Thymus (tissue), 14 donors: ENCODE results near the gene ESD. TPM values are rescaled to one million over a fixed set of nuclear protein-coding genes. Genes with fewer than 3 reads are reported as not detected.
A peak's percentile ranks its signal among the peaks of the same experiment; 100 is the strongest.

Experiments
- DNase-seq, 9 donors: peaks; one replicate each; pipeline ENCODE4 v3.0.0-alpha.2; 2013; ENCODE audit warnings: low spot score in 9 of 9, low read depth in 6 of 9, missing footprints in 1 of 9
- H3K27ac ChIP-seq, 2 donors: one replicate each; pipeline ENCODE4 v1.5.1; 2013; ENCODE audit warnings: control low read depth in 1 of 2, low read depth in 1 of 2, low read length in 1 of 2, mild to moderate bottlenecking in 1 of 2, moderate library complexity in 1 of 2
- H3K27me3 ChIP-seq, 2 donors: one replicate each; pipeline ENCODE4 v1.5.1; 2013; ENCODE audit warnings: low read length in 1 of 2; ENCODE audit not compliant: control insufficient read depth in 2 of 2, insufficient read depth in 1 of 2
- H3K36me3 ChIP-seq, 2 donors: one replicate each; pipeline ENCODE4 v1.5.1; 2013; ENCODE audit warnings: low read length in 1 of 2, mild to moderate bottlenecking in 1 of 2, moderate library complexity in 1 of 2; ENCODE audit not compliant: control insufficient read depth in 2 of 2, insufficient read depth in 2 of 2
- H3K4me1 ChIP-seq, 2 donors: one replicate each; pipeline ENCODE4 v1.5.1; 2013; ENCODE audit warnings: low read length in 2 of 2; ENCODE audit not compliant: control insufficient read depth in 2 of 2, insufficient read depth in 2 of 2
- H3K4me3 ChIP-seq, 2 donors: one replicate each; pipeline ENCODE4 v1.5.1; 2013; ENCODE audit warnings: low read length in 2 of 2, control low read depth in 1 of 2, mild to moderate bottlenecking in 1 of 2
- H3K9me3 ChIP-seq, 2 donors: one replicate each; pipeline ENCODE4 v1.5.1; 2013; ENCODE audit warnings: low read length in 1 of 2, mild to moderate bottlenecking in 1 of 2; ENCODE audit not compliant: control insufficient read depth in 2 of 2, insufficient read depth in 1 of 2
- WGBS: extraction: QIAGEN DNeasy Blood & Tissue Kit; methylation state at CpG from one replicate; pipeline ENCODE4 v1.1.7; 2013; 5-methylcytosine and 5-hydroxymethylcytosine counted together
- long read RNA-seq, 10 donors: transcript quantifications; one replicate each; lab custom pipeline, GENCODE V29; 2026
- polyA plus RNA-seq: library from polyadenylated mRNA; stranded (reverse); fragments of 200-250 nt; gene quantifications from one replicate; pipeline ENCODE4 v1.2.3, GENCODE V29; 2013
- total RNA-seq: library from RNA; stranded (reverse); fragments of 120-200 nt; gene quantifications from one replicate; pipeline ENCODE4 v1.2.4, GENCODE V29; 2013
- donor health status: healthy.

The ESD gene, protein sequence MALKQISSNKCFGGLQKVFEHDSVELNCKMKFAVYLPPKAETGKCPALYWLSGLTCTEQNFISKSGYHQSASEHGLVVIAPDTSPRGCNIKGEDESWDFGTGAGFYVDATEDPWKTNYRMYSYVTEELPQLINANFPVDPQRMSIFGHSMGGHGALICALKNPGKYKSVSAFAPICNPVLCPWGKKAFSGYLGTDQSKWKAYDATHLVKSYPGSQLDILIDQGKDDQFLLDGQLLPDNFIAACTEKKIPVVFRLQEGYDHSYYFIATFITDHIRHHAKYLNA
- total RNA-seq (187 TPM), polyA plus RNA-seq (119 TPM)
- long read RNA-seq, donor 1, transcript ESD-202 (10 exons, 1,192 nt): major isoform, 7 of 13 reads
- long read RNA-seq, donor 1, partial matches to known transcripts: 0 of 13 reads
- long read RNA-seq, donor 1, other reads (novel, unspliced or antisense): 6 of 13 reads
- long read RNA-seq, donor 2: 0 reads
- long read RNA-seq, donor 3, transcript ESD-202 (10 exons, 1,192 nt): major isoform, 85 of 184 reads
- long read RNA-seq, donor 3, partial matches to known transcripts: 53 of 184 reads
- long read RNA-seq, donor 3, other reads (novel, unspliced or antisense): 44 of 184 reads
- long read RNA-seq, donor 4, transcript ESD-202 (10 exons, 1,192 nt): major isoform, 24 of 44 reads
- long read RNA-seq, donor 4, partial matches to known transcripts: 11 of 44 reads
- long read RNA-seq, donor 4, other reads (novel, unspliced or antisense): 9 of 44 reads
- long read RNA-seq, donor 5, transcript ESD-202 (10 exons, 1,192 nt): major isoform, 96 of 261 reads
- long read RNA-seq, donor 5, partial matches to known transcripts: 106 of 261 reads
- long read RNA-seq, donor 5, other reads (novel, unspliced or antisense): 59 of 261 reads
- long read RNA-seq, donor 6, transcript ESD-202 (10 exons, 1,192 nt): major isoform, 34 of 54 reads
- long read RNA-seq, donor 6, partial matches to known transcripts: 0 of 54 reads
- long read RNA-seq, donor 6, other reads (novel, unspliced or antisense): 20 of 54 reads
- long read RNA-seq, donor 7, transcript ESD-202 (10 exons, 1,192 nt): major isoform, 59 of 144 reads
- long read RNA-seq, donor 7, partial matches to known transcripts: 59 of 144 reads
- long read RNA-seq, donor 7, other reads (novel, unspliced or antisense): 26 of 144 reads
- long read RNA-seq, donor 8, transcript ESD-202 (10 exons, 1,192 nt): major isoform, 13 of 33 reads
- long read RNA-seq, donor 8, partial matches to known transcripts: 10 of 33 reads
- long read RNA-seq, donor 8, other reads (novel, unspliced or antisense): 9 of 33 reads
- long read RNA-seq, donor 9, transcript ESD-202 (10 exons, 1,192 nt): major isoform, 47 of 84 reads
- long read RNA-seq, donor 9, partial matches to known transcripts: 25 of 84 reads
- long read RNA-seq, donor 9, other reads (novel, unspliced or antisense): 11 of 84 reads
- long read RNA-seq, donor 10, transcript ESD-202 (10 exons, 1,192 nt): major isoform, 35 of 55 reads
- long read RNA-seq, donor 10, partial matches to known transcripts: 7 of 55 reads
- long read RNA-seq, donor 10, other reads (novel, unspliced or antisense): 12 of 55 reads

DNA sequence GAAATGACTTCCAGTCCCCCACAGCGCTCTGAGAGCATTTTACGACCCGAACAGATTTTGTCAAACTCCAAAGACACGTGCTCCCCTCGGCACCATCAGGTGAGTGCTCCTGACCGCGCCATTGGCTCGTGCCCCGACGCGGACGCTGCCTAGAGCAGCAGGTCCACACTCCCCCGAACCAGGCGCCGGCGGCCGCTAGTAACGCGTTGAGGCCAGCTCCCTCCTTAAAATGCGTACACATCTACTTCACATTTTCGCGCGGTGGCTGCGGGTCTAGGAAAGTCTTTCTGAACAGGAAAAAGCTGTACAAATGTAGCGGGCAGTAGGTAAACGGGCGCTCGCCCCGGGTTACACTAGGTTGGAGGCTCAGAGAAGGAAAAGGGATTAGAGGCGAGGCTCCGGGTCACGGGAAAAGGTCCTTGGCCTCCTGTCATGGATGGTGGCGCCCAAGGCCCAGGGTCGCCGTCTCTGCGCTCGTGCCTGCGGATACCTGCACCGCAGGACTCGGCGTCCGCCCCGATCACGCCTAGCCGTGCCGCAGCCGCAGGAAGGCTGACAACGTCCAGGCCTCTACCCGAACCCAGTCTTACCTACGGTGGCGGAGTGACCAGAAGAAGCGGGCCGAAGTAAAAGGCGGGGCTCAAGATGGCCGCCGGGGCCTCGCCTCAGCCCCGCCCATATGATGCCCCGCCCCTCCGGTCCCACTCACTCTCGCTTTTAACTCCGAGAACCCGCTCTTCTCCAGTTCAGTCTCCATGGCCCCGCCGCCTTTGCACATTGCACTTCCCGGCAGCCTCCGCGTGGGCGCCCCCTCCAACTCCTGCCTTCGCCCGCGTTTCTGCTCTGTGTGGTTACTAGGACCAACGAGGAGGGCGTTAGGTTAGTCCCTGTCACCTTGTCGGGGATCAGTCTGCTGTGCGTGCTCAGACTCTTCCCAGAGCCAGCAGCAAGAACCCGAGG lies at the start of gene ESD:
ESD (minus strand) TSS at position 647 of the 960 bp plus-strand sequence. CDS start 5,748 bp downstream, outside the sequence.
- 1% methylated on average over 77 of the region's 77 CpGs for WGBS
- peak within 1 kb of the TSS; percentile 92 to 97 for H3K4me3 ChIP-seq
- H3K4me1 ChIP-seq: peaks cover 9 to 23% of the 10 kb centered on the region in 2 donors
- peak within 1 kb of the TSS; percentile 90 to 94 for H3K27ac ChIP-seq
- DNase-seq: peak; percentile 62 to 95 (median 87)
- H3K9me3 ChIP-seq: no peaks in the 10 kb centered on the region
- no peaks in the 10 kb centered on the region for H3K27me3 ChIP-seq
- peaks cover 0 to 8% of the 10 kb centered on the region in 2 donors for H3K36me3 ChIP-seq

DNA sequence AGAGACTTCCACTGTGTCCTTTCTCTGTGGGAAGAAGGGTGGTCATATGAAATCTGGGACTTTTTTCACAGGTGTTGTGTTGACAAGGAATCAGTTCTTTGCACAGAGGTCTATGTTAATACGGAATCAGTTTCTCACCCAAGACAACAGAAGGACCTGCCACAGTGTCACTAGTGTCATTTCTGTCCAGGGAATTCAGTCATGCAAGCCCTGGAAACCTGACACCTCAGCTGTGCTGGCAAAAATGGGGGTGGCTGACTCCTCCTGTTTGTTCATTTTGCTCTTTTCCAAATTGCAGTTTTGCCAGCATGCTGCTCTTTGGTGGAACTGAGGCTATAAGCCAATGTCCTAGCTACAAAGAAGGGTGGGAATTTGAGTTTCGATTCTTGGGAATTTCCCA lies 49.8 kb upstream of the ESD start:
- 95% methylated on average over 2 of the region's 2 CpGs for WGBS
- H3K36me3 ChIP-seq: no peaks in the 10 kb centered on the region
- no peak for DNase-seq
- H3K4me1 ChIP-seq: no peaks in the 10 kb centered on the region
- H3K9me3 ChIP-seq: no peaks in the 10 kb centered on the region
- H3K27ac ChIP-seq: no peak overlapping the region
- H3K4me3 ChIP-seq: no peak overlapping the region
- H3K27me3 ChIP-seq: no peaks in the 10 kb centered on the region

DNA sequence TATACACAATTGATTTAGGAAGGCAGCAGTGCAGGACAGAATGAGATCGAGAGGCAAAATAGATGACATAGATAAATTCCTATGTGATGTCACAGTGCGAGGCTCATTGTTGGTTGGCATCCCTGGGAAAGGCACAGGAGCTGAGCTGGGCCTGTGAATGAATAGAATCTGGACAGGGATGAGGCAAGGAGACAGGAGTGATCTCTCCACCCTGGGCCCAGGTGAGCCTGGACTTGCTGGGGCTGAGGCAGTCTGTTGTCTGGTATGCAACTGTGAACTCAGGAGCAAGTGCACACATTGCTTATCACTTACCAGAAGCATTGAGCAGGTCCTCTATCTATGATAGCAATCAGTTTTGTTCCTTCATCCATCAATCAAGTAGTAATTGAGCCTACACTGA lies 48.2 kb upstream of the ESD start:
- Histone ChIP-seq H3K27ac (no peak overlapping the region), H3K27me3 (no peaks in the 10 kb centered on the region), H3K9me3 (no peaks in the 10 kb centered on the region), H3K4me1 (no peaks in the 10 kb centered on the region), H3K36me3 (no peaks in the 10 kb centered on the region), H3K4me3 (no peak overlapping the region)
- 96% methylated on average over 2 of the region's 2 CpGs for WGBS
- no peak for DNase-seq

DNA sequence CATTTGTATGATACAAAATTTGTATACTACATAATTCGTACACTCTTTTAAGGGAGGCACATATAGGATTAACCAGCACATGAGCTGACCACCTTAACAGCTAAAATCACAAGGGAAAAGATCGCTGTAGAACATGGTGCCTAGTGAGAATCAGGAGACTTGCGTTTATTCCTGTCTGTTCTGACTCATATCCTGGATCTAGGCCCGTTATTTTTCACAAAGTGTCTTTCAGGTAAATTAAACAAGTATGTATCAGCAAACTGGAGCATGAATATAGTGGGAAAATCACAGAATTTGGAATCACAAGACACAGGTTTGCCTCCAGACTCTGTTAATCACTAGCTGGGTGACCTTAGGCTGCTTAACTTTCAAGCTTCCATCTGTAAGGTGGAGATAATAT lies 47.5 kb upstream of the ESD start:
- 95% methylated on average over 4 of the region's 4 CpGs for WGBS
- no peak for DNase-seq
- Histone ChIP-seq H3K4me3 (no peak overlapping the region), H3K9me3 (no peaks in the 10 kb centered on the region), H3K27me3 (no peaks in the 10 kb centered on the region), H3K27ac (no peak overlapping the region), H3K4me1 (no peaks in the 10 kb centered on the region), H3K36me3 (no peaks in the 10 kb centered on the region)

DNA sequence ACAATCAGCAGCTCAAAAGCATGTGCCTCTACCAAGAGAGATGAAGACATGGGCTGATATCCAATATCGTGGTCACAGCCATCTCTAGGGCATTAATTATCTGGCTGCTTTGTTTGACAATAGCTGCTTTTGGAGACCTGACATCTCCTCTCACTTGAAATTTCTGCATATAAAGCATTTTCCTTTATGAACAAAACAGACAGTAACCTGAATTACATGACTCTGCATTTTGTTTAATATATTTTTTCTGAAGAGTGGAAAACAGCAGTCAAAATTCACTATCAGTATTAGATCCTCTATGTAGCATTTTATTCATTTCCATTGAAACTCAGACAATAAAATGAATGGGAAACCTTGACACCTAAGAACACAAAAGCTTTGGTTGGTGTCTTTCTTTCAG lies 42.4 kb upstream of the ESD start:
- H3K27me3 ChIP-seq: no peaks in the 10 kb centered on the region
- no peak for DNase-seq
- 68% methylated on average over 1 of the region's 1 CpG for WGBS
- no peaks in the 10 kb centered on the region for H3K9me3 ChIP-seq
- no peak overlapping the region for H3K27ac ChIP-seq
- H3K4me3 ChIP-seq: no peak overlapping the region
- no peaks in the 10 kb centered on the region for H3K36me3 ChIP-seq
- no peaks in the 10 kb centered on the region for H3K4me1 ChIP-seq

DNA sequence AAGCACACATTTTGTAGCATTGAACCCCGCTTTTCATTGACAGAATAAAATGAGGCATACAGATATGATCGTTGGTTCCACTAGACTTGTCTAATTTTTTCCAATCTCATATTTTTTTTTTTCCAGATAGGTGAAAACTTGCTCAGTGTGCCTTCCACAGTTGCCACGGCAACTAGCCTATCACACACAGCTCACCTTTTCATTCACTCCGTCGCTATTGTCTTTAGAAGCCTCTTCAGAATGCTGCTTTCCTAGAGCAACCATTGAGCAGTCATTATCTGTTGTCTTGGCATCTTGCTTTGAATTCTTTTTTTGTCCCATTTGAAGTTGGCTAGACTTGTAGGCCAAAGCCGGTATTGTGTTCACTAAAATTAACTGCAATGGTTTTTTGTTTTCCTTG lies 37.7 kb upstream of the ESD start:
- Histone ChIP-seq H3K27me3 (no peaks in the 10 kb centered on the region), H3K36me3 (no peaks in the 10 kb centered on the region), H3K4me3 (no peak overlapping the region), H3K4me1 (no peaks in the 10 kb centered on the region), H3K9me3 (no peaks in the 10 kb centered on the region), H3K27ac (no peak overlapping the region)
- 98% methylated on average over 6 of the region's 6 CpGs for WGBS
- no peak for DNase-seq

DNA sequence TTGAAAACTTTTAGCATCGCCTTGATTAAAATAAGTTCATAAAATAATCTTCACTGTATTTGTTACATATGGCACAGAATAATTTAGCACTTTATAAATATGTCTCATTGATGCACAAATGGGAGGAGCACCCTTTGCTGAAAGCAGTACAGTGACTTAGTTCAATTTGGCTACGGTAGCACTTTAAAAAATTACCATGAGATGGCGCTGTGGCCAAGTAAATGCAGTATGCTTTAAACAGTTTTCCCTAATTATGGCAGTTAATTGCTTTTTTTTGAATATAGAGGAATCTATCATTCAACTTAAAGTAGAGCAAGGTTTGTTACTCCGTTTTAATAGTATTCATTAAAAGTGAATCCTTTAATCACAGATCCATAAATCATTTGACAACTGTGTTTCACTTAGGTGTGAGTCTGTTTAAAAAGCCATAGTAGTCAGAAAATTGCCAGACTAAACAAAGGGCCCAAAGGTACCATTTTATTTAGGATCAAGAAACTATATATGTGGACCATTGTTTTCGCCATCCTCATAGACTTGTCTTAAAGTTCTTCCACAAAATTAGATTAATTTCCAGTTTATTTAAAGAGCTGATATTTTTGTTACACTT lies 34.7 kb upstream of the ESD start:
- Histone ChIP-seq H3K27me3 (no peaks in the 10 kb centered on the region), H3K4me1 (no peaks in the 10 kb centered on the region), H3K4me3 (no peak overlapping the region), H3K9me3 (no peaks in the 10 kb centered on the region), H3K27ac (no peak overlapping the region), H3K36me3 (no peaks in the 10 kb centered on the region)
- 22% methylated on average over 5 of the region's 5 CpGs for WGBS
- peak; percentile 6 to 59 (median 34) for DNase-seq
